Endothelial cell of umbilical vein (primary cell): ENCODE data around the gene CTTN.

Experiments used
- CTCF ChIP-seq, 2 donors: IDR thresholded peaks; 1 replicate in 1 of 2; 2 replicates in 1 of 2; pipeline ENCODE4 v1.5.1; 2011; ENCODE audit warnings: low read length in 2 of 2, mild to moderate bottlenecking in 2 of 2, moderate library complexity in 2 of 2, control low read depth in 1 of 2, inconsistent platforms in 1 of 2, low read depth in 1 of 2; ENCODE audit not compliant: insufficient read depth in 1 of 2; ENCODE audit errors: extremely low read depth in 1 of 2
- EZH2 ChIP-seq: IDR thresholded peaks from 2 replicates; pipeline ENCODE4 v1.6.1; 2012; ENCODE audit warnings: borderline replicate concordance, low read depth, mild to moderate bottlenecking, moderate library complexity, low read length, inconsistent platforms; ENCODE audit not compliant: severe bottlenecking
- GATA2 ChIP-seq: IDR thresholded peaks from 2 replicates; pipeline ENCODE4 v1.7.0; 2011; ENCODE audit warnings: low read depth, mild to moderate bottlenecking, moderate library complexity, mixed read lengths, low read length; ENCODE audit not compliant: insufficient read length, insufficient read depth
- JUN ChIP-seq: IDR thresholded peaks from 2 replicates; pipeline ENCODE4 v1.6.1; 2011; ENCODE audit warnings: borderline replicate concordance, low read depth; ENCODE audit not compliant: insufficient read length, insufficient read depth
- MAX ChIP-seq: IDR thresholded peaks from 2 replicates; pipeline ENCODE4 v1.6.1; 2011; ENCODE audit not compliant: insufficient read depth, insufficient read length
- MYC ChIP-seq: IDR thresholded peaks from one replicate; pipeline ENCODE4 v1.6.1; 2011; ENCODE audit warnings: mild to moderate bottlenecking, low read depth, low read length
- POLR2A ChIP-seq: IDR thresholded peaks from 2 replicates; pipeline ENCODE4 v1.6.1; 2012; ENCODE audit warnings: low read depth, mild to moderate bottlenecking, control low read depth, low read length
- POLR2AphosphoS5 ChIP-seq: IDR thresholded peaks from 2 replicates; pipeline ENCODE4 v1.6.1; 2012; ENCODE audit warnings: low read depth, mild to moderate bottlenecking, control low read depth, low read length, moderate library complexity; ENCODE audit not compliant: insufficient read depth

GRCh38 chr11:70454197-70454767 lies 56.0 kb downstream of the CTTN start:
- TF ChIP-seq CTCF (IDR thresholded peaks at IDR 0.05; ENCODE audit: extremely low read depth in 1 of 2, insufficient read depth in 1 of 2, low read depth in 1 of 2, low read length in 2 of 2) (no peak), POLR2AphosphoS5 (no peak), GATA2 (no peak), EZH2 (no peak), POLR2A (no peak), MYC (no peak), JUN (no peak), MAX (no peak)
